Body of pancreas (tissue), 4 donors: ENCODE results near the gene OSTF1. TPM values are rescaled to one million over a fixed set of nuclear protein-coding genes. Genes with fewer than 3 reads are reported as not detected.

Experiments
- ATAC-seq: fragments of 150-250 bp; one replicate; pipeline ENCODE4 v1.9.1; 2016
- DNase-seq, 4 donors: peaks; one replicate each; pipeline ENCODE4 v3.0.0-alpha.2; 2019
- H3K27ac ChIP-seq, 4 donors: fragments of 200-600 bp; sonication (generic); 1 replicate in 3 of 4; 2 replicates in 1 of 4; pipeline versions ENCODE4 v1.5.1 to v1.6.1; 2016 to 2019; ENCODE audit warnings: mild to moderate bottlenecking in 1 of 4, mixed read lengths in 1 of 4, moderate library complexity in 1 of 4
- H3K27me3 ChIP-seq, 2 donors: fragments of 200-600 bp; sonication (generic); one replicate each; pipeline ENCODE4 v1.6.0; 2016; ENCODE audit warnings: mild to moderate bottlenecking in 1 of 2
- H3K36me3 ChIP-seq, 2 donors: fragments of 200-600 bp; sonication (generic); replicated peaks in 1 of 2; 2 replicates each; pipeline ENCODE4 v1.5.1; 2016; ENCODE audit warnings: low read depth in 2 of 2; ENCODE audit not compliant: insufficient read depth in 1 of 2
- H3K4me1 ChIP-seq: fragments of 200-600 bp; sonication (generic); one replicate; pipeline ENCODE4 v1.6.0; 2016
- H3K4me3 ChIP-seq, 2 donors: fragments of 200-600 bp; sonication (generic); 1 replicate in 1 of 2; 2 replicates in 1 of 2; pipeline ENCODE4 v1.5.1; 2016 to 2019
- H3K9me3 ChIP-seq, 3 donors: fragments of 200-600 bp; sonication (generic); 1 replicate in 2 of 3; 2 replicates in 1 of 3; pipeline ENCODE4 v1.5.1; 2016
- POLR2A ChIP-seq, 3 donors: fragments of 450-650 bp; IDR thresholded peaks; one replicate each; pipeline ENCODE4 v1.6.1; 2016; ENCODE audit warnings: antibody characterized with exemption in 3 of 3, mild to moderate bottlenecking in 2 of 3
- WGBS, 2 donors: methylation state at CpG; one replicate each; pipeline ENCODE4 v1.1.5; 2017; 5-methylcytosine and 5-hydroxymethylcytosine counted together
- intact Hi-C: fragments of 100-400 bp; cut with DNase I; formaldehyde crosslinking; loops from one replicate; pipeline ENCODE4 v1.15.1; 2023
- total RNA-seq, 2 donors: library from RNA; depleted of rRNA; stranded (reverse); fragments of >200 nt; gene quantifications; one replicate each; pipeline ENCODE4 v1.1.0, GENCODE V29; 2016
- TF ChIP-seq, protein P1 (sequence below), 7 experiments: fragments of 450-650 bp in 4 of 7; fragments of 200-600 bp in 3 of 7; sonication (generic) in 3 of 7; IDR thresholded peaks; one replicate each; pipeline ENCODE4 v1.5.1; 2016 to 2019; ENCODE audit warnings: antibody characterized with exemption in 7 of 7

Gene OSTF1
- total RNA-seq, 2 donors from 2014 or later: 10.4 to 12.9 TPM

DNA sequence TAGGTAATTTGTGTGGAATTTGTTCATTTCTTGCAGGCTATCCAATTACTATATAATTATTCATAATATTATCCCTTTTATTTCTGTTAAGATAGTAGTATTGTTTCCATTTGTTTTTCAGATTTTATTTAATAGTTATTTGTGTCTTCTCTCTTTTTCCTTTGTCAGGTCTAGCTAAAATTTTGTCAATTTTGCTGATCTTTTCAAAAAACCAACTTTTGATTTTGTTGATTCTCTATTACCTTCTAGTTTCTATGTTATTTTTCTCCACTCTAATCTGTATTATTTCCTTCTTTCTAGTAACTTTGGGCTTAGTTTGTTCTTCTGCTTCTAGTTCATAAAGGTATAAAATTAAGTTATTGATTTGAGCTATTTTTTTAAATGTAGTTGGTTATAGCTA lies 76.3 kb downstream of the OSTF1 start:
- no peak for ATAC-seq
- Histone ChIP-seq H3K4me3 (no peak overlapping the region), H3K9me3 (no peaks in the 10 kb centered on the region), H3K4me1 (no peaks in the 10 kb centered on the region), H3K36me3 (peaks cover 0 to 2% of the 10 kb centered on the region in 2 donors), H3K27me3 (no peaks in the 10 kb centered on the region), H3K27ac (no peak overlapping the region)
- DNase-seq: no peak
- TF ChIP-seq, protein P1, sequence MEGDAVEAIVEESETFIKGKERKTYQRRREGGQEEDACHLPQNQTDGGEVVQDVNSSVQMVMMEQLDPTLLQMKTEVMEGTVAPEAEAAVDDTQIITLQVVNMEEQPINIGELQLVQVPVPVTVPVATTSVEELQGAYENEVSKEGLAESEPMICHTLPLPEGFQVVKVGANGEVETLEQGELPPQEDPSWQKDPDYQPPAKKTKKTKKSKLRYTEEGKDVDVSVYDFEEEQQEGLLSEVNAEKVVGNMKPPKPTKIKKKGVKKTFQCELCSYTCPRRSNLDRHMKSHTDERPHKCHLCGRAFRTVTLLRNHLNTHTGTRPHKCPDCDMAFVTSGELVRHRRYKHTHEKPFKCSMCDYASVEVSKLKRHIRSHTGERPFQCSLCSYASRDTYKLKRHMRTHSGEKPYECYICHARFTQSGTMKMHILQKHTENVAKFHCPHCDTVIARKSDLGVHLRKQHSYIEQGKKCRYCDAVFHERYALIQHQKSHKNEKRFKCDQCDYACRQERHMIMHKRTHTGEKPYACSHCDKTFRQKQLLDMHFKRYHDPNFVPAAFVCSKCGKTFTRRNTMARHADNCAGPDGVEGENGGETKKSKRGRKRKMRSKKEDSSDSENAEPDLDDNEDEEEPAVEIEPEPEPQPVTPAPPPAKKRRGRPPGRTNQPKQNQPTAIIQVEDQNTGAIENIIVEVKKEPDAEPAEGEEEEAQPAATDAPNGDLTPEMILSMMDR (IDR thresholded peaks at IDR 0.05): no peak
- no peak for TF ChIP-seq POLR2A (IDR thresholded peaks at IDR 0.05)
- intact Hi-C loops: no loop called here

DNA sequence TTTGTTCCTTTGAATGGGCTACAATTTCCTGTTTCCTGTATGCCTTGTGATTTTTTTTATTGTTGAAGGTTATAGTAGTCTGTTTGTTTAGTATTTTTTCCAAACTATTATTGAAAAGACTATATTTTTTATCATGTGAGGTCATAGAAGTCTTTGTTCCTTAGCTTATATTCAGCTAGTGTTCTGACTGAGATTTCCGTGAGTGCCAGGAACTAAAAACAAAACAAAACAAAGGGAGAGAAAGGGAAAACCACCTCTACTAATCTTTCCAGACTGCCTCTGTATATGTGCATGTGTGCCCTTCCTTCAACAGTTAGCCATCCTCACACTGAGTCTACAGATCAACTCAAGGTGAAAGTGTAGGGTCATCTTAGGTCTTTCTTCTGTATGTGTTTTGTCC lies 79.0 kb downstream of the OSTF1 start:
- DNase-seq (no peak), ATAC-seq (no peak)
- intact Hi-C loops: no loop called here
- H3K4me3 ChIP-seq: no peak overlapping the region
- no peak overlapping the region for H3K27ac ChIP-seq
- peaks cover 0 to 2% of the 10 kb centered on the region in 2 donors for H3K36me3 ChIP-seq
- H3K4me1 ChIP-seq: no peaks in the 10 kb centered on the region
- no peaks in the 10 kb centered on the region for H3K9me3 ChIP-seq
- 87 to 90% methylated on average over 1 of the region's 1 CpG for WGBS, 2 donors
- TF ChIP-seq POLR2A (IDR thresholded peaks at IDR 0.05): no peak
- TF ChIP-seq, protein P1 (IDR thresholded peaks at IDR 0.05): no peak
- H3K27me3 ChIP-seq: no peaks in the 10 kb centered on the region

DNA sequence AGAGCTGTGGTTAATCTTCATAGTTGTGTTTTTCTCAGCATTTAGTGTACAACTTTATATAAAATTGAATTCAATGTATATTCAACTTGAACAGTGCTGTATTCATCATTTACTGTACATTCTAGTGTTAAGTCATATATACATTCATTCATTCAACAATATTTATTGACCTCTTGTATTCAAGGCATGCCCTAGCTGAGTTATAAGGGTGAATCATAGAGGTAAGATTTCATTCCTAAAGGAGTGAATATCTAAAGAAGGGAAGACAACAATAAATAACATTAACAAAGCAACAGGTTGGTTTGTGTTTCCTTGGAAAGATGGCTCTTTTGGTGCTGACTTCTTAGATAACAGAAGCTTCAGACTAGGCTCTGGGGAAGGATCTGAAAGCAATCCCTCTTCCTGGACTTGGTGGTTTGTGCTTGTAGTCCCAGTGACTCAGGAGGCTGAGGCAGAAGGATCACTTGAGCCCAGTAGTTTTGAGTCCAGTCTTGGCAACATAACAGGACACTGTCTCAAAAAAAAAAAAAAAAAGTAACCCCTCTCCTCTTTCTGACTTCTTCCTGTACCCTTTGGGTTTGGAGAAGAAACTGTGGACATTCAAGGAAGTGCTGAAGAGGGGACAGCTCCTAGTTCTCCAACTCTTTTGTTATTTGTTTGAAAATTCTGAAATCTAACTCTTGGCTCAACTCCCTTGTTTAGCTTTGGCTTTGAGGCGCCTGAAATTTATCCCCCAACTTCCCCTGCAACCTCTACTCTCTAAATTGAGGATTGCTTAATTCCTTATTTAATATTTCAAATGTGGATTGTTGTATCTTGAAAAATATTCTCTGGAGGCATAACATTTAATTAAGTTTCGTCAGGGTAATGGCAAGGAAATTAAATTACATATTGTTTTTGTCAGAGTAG lies 80.2 kb downstream of the OSTF1 start:
- intact Hi-C loops: no loop called here

DNA sequence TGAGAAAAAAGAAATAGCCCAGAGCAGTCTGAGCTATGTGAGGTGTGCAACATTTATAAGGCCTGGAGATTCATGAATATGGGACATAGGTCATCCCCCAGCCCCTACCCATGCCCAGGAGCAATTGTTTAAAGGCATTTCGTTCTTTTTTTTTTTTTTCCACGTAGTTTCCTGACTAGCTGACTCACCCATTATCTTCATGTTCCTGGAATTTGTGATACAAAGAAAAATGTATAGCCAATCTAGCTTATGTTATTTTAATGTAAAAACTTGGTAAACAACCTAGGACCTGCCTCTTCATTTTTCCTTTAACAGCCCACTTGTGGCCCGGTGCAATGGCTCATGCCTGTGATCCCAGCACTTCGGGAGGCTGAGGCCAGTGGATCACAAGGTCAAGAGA lies 81.3 kb downstream of the OSTF1 start:
- no peak overlapping the region for H3K4me3 ChIP-seq
- H3K27me3 ChIP-seq: no peaks in the 10 kb centered on the region
- 80 to 93% methylated on average over 4 of the region's 4 CpGs for WGBS, 2 donors
- intact Hi-C loops: no loop called here
- peaks cover 0 to 2% of the 10 kb centered on the region in 2 donors for H3K36me3 ChIP-seq
- ATAC-seq (no peak), DNase-seq (no peak)
- TF ChIP-seq, protein P1 (IDR thresholded peaks at IDR 0.05): no peak
- TF ChIP-seq POLR2A (IDR thresholded peaks at IDR 0.05): no peak
- H3K9me3 ChIP-seq: no peaks in the 10 kb centered on the region
- no peaks in the 10 kb centered on the region for H3K4me1 ChIP-seq
- no peak overlapping the region for H3K27ac ChIP-seq

More for the DNA sequence above, 80.2 kb downstream of the OSTF1 start:
- Histone ChIP-seq H3K4me1 (no peaks in the 10 kb centered on the region), H3K27ac (no peak overlapping the region), H3K9me3 (no peaks in the 10 kb centered on the region), H3K4me3 (no peak overlapping the region), H3K36me3 (peaks cover 0 to 2% of the 10 kb centered on the region in 2 donors), H3K27me3 (no peaks in the 10 kb centered on the region)
- no peak for TF ChIP-seq POLR2A (IDR thresholded peaks at IDR 0.05)
- TF ChIP-seq, protein P1 (IDR thresholded peaks at IDR 0.05): no peak
- WGBS, 2 donors: 43 to 75% methylated on average over 2 of the region's 2 CpGs
- DNase-seq (no peak), ATAC-seq (no peak)
